GM10266 (cell line): ENCODE data around the gene EPB41L4A.
"Not testable (repeated sequence)": the region's sequence is repeated elsewhere in the genome, so short reads cannot be mapped to it uniquely, and the experiment has no call there.

Source experiments
- DNase-seq: peaks from one replicate; pipeline ENCODE4 v3.0.0; 2012; ENCODE audit errors: extremely low spot score
- CTCF ChIP-seq: IDR thresholded peaks from 2 replicates; pipeline ENCODE4 v1.5.1; 2012; ENCODE audit warnings: mild to moderate bottlenecking, low read depth; ENCODE audit not compliant: control insufficient read depth, insufficient read depth; ENCODE audit errors: missing control alignments

EPB41L4A gene

GRCh38 chr5:112419164-112419985, at the start of gene EPB41L4A:
TSS of gene EPB41L4A (minus strand) at chr5:112419277. CDS start at chr5:112419039, 238 bp downstream.
- peak; percentile 43 for DNase-seq
- TF ChIP-seq CTCF: no peak

- no peak for TF ChIP-seq CTCF
- no peak for DNase-seq
Measured at GRCh38 chr5:112467485-112467884, 48.4 kb upstream of the EPB41L4A start.

- not testable (repeated sequence) for DNase-seq
Measured at GRCh38 chr5:112466261-112466660, 47.2 kb upstream of the EPB41L4A start.

- not testable (repeated sequence) for DNase-seq
Measured at GRCh38 chr5:112447187-112447760, 28.2 kb upstream of the EPB41L4A start.

- TF ChIP-seq CTCF: no peak
- no peak for DNase-seq
Measured at GRCh38 chr5:112445626-112446350, 26.7 kb upstream of the EPB41L4A start.

- DNase-seq: not testable (repeated sequence)
Measured at GRCh38 chr5:112443932-112444331, 24.9 kb upstream of the EPB41L4A start.

GRCh38 chr5:112440031-112440430, 21.0 kb upstream of the EPB41L4A start:
- no peak for TF ChIP-seq CTCF
- no peak for DNase-seq

GRCh38 chr5:112436144-112436543, 17.1 kb upstream of the EPB41L4A start:
- no peak for DNase-seq
- TF ChIP-seq CTCF: no peak

- no peak for DNase-seq
- TF ChIP-seq CTCF: no peak
Measured at GRCh38 chr5:112434641-112435040, 15.6 kb upstream of the EPB41L4A start.

- not testable (repeated sequence) for DNase-seq
Measured at GRCh38 chr5:112426202-112426601, 7.1 kb upstream of the EPB41L4A start.
